NCI-H128 (cell line): Measurements from ENCODE around the gene CLEC18C.
"Not testable (repeated sequence)": the region's sequence is repeated elsewhere in the genome, so short reads cannot be mapped to it uniquely, and the experiment has no call there.

ENCODE experiments used
- DNase-seq: peaks from one replicate; lab custom pipeline; 2025; ENCODE audit not compliant: unreplicated experiment; lab: John Stamatoyannopoulos, UW

Gene CLEC18C

DNA sequence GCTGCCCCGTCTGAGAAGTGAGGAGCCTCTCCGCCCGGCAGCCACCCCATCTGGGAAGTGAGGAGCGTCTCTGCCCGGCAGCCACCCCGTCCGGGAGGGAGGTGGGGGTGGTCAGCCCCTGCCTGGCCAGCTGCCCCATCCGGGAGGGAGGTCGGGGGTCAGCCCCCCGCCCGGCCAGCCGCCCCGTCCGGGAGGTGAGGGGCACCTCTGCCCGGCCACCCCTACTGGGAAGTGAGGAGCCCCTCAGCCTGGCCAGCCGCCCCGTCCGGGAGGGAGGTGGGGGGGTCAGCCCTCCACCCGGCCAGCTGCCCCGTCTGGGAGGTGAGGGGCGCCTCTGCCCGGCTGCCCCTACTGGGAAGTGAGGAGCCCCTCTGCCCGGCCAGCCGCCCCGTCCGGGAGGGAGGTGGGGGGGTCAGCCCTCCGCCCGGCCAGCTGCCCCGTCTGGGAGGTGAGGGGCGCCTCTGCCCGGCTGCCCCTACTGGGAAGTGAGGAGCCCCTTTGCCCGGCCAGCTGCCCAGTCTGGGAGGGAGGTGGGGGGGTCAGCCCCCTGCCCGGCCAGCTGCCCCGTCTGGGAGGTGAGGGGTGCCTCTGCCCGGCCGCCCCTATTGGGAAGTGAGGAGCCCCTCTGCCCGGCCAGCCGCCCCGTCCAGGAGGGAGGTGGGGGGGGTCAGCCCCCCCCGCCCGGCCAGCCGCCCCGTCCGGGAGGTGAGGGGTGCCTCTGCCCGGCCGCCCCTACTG, 31.2 kb downstream of the CLEC18C start:
- not testable (repeated sequence) for DNase-seq

DNA sequence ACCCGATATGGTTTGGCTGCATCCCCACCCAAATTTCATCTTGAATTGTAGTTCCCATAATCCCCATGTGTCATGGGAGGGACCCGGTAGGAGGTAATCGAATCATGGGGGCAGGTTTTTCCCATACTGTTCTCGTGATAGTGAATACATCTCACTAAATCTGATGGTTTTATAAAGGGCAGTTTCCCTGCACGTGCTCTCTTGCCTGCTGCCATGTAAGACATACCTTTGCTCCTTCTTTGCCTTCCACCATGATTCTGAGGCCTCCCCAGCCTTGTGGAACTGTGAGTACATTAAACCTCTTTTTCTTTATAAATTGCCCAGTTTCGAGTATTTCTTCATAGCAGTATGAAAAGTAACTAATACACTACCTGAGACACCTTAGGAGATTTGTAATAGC, 32.8 kb downstream of the CLEC18C start:
- DNase-seq, result not testable (repeated sequence)

DNA sequence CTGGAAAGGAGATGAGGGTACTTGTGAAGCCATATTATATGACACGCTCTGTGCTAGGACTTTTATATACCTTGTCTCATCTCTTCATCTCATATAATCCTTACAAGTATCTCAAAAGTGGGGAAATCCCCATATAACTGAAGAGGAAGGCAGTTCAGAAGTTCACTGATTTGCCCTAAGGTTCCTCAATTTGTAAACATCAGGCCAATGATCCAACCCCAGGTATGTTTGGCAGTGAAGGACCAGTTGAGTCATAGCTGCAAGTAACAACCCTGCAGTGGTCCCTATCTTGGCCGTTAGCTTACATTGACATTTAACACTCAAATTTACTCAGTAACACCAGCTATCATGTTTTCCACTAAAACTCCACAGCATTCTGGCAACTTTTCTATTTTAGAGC, 45.0 kb downstream of the CLEC18C start:
- not testable (repeated sequence) for DNase-seq

DNA sequence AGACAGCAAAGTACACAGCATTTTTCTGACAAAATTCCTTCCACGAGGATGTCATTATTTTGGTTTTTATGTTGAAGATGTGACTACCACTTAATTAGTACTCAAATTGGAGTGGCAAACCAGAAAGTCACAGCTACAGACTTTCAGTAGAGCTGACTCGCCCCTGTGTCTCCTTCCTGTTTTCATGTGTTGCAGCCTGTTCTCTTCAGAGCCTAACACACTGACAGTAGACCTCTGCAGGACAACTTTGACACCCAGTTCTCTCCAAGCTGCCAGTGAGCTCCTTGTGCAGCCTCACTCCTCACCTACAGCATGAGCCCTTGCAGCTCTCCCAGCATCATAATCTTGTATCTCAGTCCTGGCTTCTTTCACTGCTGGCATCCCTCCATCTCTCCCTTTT, 49.0 kb downstream of the CLEC18C start:
- not testable (repeated sequence) for DNase-seq

DNA sequence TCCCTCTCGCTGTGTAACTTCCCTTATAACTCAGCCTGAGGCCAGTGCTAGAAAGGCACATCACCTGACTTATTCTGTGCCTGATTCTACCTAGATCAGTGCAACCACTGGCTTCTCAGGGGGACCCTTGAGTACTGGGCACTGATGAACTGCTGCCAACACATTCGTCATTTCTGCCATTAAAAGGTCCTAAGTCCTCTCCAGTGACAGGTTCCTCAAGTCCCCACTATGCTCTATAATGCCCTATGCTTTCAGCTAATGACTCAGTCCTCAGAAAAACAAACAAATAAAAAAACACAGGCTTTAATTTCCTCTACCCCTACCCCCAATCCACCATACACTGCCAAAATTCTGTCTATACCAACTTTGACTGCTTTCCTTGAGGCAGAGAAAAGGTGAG, 49.6 kb downstream of the CLEC18C start:
- not testable (repeated sequence) for DNase-seq

DNA sequence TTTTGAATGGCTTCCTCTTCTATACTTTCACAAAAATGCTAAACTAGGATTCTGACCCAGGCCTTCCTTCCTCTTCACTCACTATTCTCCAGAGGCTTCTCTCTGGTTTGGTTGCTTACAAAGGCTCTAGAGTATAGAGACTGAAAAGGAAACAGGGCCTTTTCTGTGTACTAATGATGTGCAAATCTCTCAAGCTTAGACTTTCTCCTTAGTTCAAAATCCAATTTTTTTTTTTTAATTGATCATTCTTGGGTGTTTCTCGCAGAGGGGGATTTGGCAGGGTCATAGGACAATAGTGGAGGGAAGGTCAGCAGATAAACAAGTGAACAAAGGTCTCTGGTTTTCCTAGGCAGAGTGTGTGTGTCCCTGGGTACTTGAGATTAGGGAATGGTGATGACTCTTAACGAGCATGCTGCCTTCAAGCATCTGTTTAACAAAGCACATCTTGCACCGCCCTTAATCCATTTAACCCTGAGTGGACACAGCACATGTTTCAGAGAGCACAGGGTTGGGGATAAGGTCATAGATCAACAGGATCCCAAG, 50.5 kb downstream of the CLEC18C start:
- DNase-seq, result not testable (repeated sequence)

DNA sequence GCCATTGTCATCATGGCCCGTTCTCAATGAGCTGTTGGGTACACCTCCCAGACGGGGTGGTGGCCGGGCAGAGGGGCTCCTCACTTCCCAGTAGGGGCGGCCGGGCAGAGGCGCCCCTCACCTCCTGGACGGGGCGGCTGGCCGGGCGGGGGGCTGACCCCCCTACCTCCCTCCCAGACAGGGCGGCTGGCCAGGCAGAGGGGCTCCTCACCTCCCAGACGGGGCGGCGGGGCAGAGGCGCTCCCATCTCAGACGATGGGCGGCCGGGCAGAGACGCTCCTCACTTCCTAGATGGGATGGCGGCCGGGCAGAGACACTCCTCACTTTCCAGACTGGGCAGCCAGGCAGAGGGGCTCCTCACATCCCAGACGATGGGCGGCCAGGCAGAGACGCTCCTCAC, 51.1 kb downstream of the CLEC18C start:
- not testable (repeated sequence) for DNase-seq

DNA sequence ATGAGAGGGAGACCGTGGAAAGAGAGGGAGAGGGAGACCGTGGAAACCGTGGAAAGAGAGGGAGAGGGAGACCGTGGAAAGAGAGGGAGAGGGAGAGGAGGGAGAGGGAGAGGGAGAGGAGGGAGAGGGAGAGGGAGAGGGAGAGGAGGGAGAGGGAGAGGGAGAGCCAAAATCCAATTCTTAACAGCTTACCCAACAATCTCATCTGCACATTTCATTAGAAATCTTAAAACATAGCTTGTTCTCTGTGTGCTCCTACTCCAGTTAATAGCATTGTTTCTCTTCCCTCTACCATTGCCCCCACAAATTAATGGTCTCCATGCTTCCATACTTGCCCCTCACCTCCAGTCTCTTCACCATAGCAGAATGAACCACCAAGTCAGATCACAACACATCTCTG, 51.8 kb downstream of the CLEC18C start:
- not testable (repeated sequence) for DNase-seq

DNA sequence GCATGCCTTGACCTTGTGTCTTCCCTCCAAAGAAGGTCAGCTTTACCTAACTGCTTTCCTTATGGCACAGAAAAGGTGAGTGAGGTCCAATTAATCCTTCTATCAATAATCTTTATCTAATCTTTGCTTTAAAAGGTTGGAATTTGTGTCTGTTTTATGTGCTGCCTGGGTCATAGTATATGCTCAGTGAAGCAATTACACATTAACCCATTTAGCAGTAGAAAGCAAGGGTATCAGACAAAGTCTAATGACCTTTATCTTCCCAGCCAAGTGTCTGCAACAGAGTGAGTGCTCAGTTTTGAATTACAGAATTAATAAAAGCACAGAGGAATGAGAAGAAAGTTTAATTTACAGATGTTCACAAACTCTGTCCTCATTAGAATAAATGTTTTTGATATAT, 52.4 kb downstream of the CLEC18C start:
- not testable (repeated sequence) for DNase-seq

DNA sequence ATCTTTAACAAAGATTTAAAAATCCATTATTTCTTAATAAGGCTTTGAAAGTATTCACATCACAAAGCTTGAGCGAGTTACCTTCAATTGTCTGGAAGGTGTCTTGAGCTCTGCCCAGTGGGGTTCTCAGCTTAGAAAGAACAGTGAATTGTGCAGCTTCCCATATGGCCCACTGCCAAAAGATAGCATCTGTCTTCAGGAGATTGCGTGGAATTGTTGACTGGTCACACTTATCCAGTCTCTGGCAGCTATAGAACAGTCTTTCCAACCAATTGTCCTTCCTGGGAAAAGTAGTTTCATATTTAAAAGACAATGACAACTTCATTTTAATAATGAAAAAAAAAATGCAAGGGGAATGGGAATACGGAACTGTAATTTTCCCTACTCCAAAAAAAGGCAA, 58.2 kb downstream of the CLEC18C start:
- not testable (repeated sequence) for DNase-seq
